HG02678 (cell line): ENCODE results near the gene SLC15A5.

Experiments
- ATAC-seq: cut with Tn5 transposase; IDR thresholded peaks from one replicate; pipeline ENCODE4 v1.9.1; 2021; ENCODE audit warnings: mild to moderate bottlenecking, moderate library complexity; ENCODE audit not compliant: unreplicated experiment

SLC15A5 gene

GRCh38 chr12:16184681-16185080, 92.8 kb downstream of the SLC15A5 start:
- no peak for ATAC-seq

DNA sequence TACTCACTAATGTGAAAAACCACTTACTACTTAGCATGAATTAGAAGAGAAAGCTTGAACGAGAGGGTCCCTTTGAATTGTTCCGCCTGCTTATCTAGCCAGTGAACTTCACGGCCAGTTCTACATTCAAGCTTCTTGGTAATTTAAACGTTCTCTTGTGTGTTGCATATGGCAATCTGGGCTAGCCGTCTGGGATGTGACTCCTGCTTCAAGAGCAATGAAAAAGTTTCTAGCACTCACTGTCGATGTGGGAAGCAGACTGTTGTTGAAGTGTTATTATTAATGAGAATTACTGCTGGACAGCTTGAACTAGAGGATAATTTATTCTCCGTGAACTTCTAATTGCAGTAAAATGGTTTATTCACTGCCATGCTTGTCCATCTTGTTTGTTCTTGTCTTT, 93.9 kb downstream of the SLC15A5 start:
- no peak for ATAC-seq

GRCh38 chr12:16175840-16176239, 101.6 kb downstream of the SLC15A5 start:
- no peak for ATAC-seq

DNA sequence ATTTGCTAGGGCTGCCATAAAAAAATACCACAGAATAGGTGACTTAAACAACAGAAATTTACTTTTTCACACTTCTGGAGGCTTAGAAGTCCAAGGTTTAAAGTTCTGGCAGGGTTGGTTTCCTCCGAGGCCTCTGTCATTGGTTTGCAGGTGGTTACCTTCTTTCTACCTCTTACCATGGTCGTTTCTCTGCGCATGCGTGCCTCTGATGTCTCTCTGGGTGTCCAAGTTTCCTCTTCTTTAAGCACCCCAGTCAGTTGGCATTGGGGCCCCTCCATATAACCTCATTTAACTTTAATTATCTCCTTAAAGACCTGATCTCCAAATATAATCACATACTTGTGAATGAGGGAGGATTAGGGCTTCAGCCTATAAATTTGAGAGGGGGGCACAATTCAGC, 103.2 kb downstream of the SLC15A5 start:
- ATAC-seq, result no peak

DNA sequence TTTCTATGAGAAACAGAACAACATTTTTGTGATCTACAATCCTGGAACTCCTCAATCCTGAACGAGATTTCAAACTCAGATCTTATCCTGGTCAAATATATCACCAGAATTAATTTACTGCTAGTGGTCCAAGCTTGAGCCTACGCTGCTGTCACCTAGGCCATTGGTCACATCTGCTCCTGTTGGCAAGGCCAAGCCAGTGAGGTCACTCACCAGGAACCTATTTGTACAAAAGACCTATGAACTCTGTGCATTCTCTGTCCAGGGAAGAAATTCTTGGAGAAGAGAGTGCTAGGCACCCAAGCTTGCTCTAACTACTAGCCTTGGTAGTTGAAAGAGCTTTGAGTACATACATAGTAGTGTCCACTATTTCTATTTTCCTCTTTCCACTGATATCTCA, 106.1 kb downstream of the SLC15A5 start:
- ATAC-seq, result no peak

- ATAC-seq, result no peak
Measured at GRCh38 chr12:16168078-16168477, 109.4 kb downstream of the SLC15A5 start.

DNA sequence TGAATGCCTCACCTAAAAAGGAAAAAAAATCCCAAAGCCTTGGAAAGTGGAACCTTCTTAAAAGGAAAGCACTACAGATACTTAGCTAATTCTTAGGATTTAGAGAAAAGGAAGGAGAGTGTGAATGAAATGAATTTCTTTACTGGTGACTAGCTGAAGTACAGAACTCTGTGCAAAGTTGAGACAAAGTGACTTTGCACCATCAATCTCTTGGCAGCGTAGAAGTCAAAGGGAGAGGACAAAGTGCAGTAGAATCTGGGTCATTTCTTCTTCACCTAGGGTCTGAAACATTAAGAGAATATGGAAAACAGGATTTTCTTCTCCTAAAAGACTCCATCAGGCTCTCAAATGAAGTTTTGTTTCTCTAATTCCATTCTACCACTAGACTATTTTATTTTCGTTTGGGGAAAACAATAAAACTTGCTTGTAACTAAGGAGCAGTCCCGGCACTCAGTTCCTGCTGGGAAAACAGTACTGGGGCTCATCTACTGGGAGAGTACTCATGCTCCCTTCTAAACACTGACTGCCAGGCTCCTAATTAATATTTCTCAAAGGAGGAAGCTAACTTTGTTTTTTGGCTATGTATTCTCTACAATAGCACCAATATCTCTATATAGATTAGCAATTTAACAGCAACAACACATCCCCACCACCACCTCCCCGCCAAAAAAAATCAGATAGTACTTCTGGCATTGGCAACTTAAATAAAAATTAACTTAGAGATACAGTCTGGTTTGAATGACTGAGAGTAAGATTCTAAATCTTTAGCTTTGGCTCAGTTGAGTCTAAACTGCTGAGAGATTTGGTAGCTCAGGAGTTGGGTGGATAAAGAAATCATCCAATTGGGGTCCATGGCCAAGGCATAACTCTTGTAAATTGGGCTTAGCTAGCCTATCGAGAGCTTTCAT, 110.7 kb downstream of the SLC15A5 start:
- no peak for ATAC-seq

GRCh38 chr12:16165506-16165905, 112.0 kb downstream of the SLC15A5 start:
- ATAC-seq, result no peak

DNA sequence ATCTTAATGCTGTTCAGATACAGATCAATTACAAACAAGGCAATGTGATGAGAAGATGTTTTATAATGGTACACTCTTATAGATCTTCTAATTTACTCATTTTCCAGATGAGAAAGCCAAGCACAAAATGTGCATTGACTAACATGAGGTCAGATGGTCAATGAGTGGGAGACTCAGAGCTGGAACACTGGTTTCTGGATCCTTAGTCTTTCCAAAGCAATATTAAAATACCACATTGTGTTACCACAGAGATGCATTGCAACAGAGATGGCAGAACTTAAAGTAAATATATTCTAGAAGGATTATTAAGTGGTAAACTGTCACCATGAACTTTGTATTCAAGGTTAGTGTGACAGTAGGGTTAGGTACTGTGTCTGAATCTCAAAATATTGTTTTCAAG, 113.6 kb downstream of the SLC15A5 start:
- no peak for ATAC-seq

DNA sequence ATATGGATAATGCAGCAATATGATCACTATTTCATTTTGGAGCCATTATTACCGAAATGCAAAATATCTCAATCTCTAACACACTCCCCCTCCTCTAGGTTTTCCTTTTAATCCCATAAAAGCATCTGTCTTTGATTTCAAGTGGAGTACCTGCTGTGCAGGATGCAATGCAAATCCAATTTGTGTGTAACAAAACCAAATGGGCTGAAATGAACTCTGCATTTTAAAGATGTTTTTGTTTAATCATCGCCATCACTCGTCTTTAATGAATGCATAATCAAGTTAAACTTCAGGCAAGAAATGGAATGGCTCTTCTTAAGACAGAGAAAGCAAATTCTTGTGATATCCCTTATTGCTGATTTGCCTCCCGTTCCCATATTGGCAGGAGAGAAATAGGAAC, 114.3 kb downstream of the SLC15A5 start:
- no peak for ATAC-seq

DNA sequence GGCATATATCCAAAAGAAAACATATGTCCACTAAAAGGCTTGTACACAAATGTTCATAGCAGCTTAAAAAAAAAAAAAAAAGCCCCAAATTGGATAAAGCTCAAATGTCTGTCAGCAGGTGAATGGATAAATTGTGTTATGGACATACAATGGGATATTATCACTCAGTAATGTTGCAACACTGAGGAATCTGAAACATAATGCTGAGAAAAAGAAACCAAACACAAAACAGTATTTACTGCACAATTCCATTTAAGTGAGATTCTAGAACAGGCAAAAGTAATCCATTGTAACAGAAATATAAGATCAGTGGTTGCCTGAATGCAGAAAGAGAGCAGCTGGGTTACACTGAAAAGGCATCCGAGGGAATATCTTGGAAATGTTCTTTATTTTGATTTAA, 117.9 kb downstream of the SLC15A5 start:
- ATAC-seq, result no peak

DNA sequence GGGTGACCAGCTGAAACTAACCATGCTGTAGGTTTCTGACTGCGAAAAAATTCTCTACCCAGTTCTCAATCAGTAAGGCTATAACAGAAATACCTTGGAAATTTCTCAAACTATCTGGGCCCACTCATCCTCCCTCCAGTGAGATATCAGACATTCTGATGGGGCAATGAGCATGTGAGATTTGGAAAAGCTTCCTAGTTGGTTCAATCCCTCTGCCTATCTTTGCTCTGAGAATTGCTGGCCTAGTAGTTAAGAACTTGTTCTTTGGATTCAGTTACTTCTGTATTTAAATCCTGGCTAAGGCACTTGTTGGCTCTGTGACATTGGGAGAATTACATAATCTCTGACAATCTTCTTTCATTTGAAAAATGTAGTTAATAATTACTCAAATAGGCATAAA, 119.4 kb downstream of the SLC15A5 start:
- no peak for ATAC-seq

- no peak for ATAC-seq
Measured at GRCh38 chr12:16155938-16156337, 121.5 kb downstream of the SLC15A5 start.

- ATAC-seq, result no peak
Measured at GRCh38 chr12:16154990-16155389, 122.5 kb downstream of the SLC15A5 start.

- no peak for ATAC-seq
Measured at GRCh38 chr12:16152885-16153673, 124.4 kb downstream of the SLC15A5 start.

DNA sequence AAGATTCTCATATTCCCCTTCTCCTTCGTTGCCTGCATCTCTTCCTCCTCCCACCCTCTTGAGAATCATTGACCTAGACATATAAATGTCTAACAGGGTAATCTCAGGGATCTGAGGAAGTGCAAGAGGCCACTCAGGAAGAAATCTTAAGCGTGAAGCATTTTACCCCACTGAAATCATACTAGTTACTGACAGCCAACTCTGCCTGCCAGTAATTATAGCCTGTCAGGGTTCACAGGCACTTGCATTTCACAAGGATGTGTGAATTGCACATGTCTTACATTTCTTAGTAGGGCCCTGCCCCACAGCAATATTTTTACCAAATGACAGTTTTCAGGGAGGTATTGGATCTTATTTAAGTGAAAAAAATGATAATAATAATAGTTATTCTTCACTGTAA, 127.2 kb downstream of the SLC15A5 start:
- ATAC-seq, result no peak

GRCh38 chr12:16148938-16149337, 128.5 kb downstream of the SLC15A5 start:
- ATAC-seq, result no peak
